ENCODE measurements around the gene ING5.

Gene ING5

DNA sequence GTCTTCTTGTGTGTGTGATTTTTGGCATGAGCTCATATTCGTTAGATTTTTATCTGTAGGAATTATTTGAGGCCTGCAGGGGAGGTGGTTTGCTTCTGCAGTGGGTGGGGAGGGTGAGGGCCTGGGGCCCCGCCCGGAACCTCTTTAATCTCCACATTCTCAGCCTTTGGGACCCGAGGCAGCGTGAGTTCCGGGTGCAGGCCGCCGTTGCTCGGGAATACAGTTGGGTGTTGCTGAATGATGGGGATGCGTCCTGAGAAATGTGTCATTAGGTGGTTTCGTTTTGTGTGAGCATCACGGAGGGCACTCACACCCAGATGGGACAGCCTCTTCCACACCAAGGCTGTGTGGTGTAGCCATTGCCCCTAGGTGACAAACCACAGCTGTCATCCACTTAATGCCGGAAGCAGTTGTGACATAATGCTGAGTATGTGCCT is 61.1 kb downstream of the ING5 start:
- FAIRE-seq, result no peak

DNA sequence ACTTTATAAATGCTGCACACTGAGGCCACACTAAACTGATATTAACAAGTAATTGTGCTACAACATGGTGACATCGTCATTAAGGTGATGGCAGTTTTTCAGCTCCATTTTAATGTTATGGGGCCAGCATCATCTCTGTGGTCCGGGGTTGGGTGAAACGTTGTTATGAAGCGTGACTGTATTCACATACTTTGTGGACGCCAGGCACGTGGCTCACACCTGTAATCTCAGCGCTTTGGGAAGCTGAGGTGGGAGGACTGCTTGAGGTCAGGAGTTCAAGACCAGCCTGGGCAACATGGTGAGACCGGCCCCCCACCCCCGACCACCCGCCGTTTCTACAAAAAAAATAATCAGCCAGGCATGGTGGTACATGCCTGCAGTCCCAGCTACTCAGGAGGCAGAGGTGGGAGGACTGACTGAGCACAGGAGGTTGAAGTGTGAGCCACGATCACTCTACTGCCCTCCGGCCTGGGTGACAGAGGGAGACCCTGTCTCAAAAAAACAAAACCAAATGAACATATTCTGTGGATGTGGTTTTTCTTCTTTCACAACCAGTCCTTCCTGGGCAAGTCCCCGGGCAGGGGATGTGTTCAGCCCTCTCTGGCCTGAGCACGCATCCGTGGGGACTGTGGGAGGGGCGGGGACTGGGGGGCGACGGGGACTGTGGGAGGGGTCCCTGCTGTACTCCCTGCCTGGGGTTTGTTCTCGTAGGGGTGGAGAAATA is 61.9 kb downstream of the ING5 start:
- no peak for FAIRE-seq

DNA sequence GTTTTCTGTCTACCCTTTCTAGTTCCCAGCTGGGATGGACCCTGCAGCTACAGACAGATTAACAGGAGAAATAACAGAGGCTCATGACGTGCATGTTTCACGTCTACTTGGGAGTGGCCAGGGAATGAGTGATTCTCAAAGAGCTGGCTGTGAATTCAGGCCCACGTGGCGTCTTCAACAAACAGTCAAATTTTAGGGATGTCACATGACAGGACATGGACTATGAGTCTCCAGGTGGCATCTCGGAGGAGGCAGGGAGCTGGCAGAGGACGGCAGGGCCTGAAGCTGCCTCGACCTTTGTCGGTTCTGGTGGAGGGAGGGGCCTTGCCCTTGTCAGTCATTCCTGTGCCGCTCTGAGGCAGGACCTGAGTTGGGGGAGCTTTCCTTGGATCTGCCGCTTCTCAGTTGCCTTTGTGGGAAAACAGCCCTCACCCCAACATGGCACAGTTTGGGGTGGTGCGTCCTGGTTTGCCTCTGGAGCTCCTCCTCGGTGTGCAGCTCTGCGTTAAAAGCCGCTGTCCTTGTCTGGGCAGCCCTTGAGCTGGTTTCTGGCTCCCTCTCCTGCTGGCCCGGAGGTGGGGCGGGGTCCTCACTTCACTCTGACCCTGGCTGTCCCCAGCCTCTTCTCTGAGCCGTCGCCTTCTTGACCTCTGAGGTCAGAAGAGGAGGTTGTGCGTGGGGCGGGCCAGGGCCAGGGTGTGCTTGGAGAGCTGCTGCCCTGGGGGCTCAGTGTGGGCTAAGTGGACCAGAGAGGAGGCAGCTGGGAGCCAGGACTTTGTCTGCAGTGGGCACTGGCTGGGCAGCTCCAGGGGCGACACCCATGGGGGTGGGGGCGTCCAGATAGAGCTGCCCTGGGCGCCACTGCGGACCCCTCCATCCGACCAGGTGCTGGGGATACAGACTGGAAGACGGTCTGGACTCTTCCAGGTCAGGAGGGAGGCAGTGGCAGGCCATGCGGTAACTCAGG is 62.7 kb downstream of the ING5 start:
- no peak for FAIRE-seq

DNA sequence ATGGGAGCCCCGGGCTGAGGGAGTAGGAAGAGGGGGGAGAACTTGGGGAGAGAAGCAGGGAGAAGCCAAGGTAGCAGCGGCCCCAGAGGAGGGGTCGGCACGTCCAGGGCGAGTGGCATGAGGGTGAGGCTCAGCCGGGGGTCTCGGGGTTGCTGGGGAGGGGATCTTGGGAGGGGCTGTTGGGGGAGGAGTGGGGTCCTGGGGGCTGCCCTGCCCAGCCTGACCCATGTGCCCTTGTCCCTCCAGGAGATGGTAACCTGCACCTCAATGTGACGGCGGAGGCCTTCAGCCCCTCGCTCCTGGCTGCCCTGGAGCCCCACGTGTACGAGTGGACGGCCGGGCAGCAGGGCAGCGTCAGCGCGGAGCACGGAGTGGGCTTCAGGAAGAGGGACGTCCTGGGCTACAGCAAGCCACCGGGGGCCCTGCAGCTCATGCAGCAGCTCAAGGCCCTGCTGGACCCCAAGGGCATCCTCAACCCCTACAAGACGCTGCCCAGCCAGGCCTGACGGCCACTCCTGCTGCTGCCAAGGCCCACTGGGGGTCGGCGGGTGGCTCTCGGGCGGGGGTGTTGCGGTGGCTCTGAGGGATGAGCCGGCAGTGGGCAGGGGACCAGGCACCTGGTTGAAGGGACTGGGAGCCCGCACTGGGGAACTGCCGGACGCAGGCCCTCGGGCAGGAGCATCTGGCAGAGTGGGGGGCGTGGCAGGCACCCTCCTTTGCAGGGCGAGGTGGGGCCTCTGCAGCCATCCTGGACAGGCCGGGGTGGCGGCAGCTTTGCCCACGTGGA is 65.8 kb downstream of the ING5 start:
- FAIRE-seq, result no peak

DNA sequence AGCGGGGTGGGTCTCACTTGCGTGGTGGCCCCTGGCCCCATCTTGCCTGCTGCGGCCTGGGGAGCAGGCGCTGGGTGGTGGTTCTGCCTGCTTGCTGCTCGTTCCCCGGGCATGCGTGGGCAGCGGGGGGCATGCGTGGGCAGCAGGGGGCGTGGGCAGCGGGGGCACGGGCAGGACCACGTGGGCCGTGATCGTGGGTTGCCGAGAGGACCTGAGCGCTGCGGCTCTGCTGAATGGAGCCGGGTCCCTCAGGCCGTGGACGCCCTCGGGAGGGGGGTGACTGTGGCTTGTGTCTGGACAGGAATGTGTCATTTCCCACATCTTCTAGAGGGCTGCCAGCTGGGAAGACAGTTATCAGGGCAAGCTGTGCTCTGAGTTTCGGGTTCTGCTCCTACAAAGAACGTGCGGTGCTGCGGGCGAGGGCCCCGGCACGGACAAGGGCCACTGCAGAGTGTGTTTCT is 66.4 kb downstream of the ING5 start:
- no peak for FAIRE-seq

DNA sequence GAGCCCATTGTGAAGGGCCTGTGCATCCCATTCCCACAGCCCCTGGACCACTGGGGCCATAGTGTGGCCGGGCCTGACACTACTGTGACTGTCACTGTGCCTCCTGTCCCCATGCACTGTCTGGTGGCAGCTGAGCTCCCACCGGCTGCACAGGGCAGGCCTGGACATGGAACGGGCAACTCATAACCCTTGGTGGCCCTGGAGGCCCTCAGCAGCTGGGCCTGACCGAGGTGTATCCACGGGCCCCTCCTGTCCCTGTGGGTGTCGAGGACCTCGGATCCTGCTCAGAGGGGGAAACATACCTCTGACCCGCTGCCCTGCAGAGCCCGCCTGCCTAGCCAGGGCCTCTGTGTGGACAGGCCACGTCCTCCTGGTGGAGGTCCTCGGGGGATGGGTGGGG is 67.0 kb downstream of the ING5 start:
- no peak for FAIRE-seq

DNA sequence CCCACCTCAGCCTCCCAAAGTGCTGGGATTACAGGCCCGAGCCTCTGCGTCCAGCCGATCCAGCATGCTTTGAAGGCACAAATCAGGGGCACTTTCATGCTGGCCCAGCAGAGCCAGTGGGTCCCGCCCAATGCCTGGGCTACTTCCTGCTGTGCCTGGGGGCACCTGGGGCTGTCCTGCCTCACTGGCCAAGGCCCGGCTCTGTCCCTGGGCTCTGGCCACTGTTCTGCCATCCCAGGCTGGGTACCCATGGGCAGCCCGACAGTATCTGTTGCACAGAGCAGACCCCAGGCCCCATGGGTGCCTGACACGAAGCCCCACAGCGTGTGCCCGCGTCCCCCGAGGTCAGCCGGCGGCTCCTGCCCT is 68.0 kb downstream of the ING5 start:
- FAIRE-seq, result no peak

DNA sequence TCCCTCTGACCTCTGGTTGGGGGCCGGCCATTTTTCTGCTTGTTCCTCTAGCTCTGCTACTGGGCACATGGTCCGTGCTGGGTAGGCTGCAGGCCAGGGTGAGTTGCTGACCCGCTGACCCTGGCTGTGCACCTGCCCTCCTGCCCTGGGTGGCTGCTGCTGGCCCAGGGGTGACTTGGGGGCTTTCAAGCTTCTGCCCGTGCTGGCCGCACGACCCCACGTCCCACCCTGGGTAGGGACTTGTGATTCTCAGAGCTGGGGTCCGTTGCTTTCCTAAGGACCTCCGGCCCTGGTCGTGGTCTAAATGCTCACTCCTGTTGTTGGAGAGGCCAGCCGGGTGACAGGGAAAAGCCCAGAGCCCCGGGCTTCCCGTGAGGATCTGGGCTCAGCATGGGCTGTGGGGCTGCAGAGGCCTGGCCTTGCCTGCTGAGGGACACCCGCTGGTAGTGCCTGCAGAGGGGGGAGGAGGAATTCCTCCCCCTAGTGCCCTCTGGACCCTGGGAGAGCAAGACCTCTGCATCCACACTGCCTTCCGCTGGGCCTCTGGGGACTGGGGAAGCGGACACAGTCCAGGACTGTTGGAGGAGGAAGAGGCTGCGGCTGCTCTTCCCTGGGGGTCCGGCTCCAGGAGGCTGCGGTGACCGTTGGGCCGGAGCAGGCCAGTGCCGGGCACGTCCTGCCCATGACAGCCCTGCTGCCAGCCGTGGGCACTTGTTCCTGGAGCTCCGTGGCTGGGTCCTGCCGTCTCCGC is 68.5 kb downstream of the ING5 start:
- no peak for FAIRE-seq

DNA sequence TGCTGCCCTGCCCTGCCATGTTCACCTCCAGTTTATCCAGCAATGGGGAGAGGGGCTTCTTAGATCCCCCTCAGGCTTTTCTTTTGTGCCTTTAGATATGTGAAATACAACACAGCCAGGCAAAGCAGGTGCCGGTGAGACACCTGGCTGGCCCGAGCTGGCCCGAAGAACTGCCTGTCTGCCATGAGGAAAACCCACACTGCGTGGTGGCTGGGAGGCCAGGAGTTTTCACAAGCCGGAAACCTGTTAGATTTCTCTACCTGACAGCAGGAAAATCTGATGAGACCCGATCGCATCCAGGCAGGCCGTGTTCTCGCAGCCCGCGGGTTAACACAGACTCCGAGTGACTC is 69.1 kb downstream of the ING5 start:
- no peak for FAIRE-seq

DNA sequence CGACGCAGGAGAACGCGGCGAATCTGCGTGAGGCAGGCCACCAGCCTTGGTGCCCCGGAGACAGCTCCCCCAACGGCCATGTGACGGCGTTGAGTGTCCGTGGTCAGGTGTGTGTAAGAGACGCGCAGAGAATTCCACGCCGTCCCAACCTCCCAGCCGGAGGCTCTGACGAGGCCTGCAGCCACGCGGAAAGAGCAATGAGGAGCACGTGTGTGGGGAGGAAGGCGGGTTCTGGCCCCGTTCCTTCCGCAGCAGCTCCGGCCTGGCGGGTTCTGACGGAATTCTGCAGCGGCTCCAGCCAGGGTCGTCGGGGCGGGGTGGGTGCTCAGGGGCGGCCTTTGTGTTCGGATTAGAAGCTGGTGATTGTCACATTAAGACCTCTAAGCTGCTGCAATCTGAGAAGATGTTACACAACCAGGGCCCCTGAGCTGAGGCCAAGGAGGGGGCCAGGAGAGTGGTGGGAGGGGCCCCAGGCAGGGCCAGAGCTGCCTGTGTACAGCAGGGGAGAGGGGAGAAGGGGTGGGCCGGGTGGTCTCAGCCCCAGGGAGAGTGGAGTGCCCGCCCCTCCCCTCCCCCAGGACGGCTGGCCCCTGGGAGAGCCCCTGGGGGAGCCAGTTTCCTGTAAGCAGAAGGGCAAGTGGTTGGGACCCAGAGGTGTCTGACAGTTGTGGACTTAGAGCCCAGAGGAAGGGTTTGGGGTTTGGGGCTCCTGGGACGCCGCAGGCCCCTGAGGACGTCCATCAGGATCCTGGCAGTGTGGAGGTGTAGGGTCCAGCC is 69.6 kb downstream of the ING5 start:
- FAIRE-seq, result no peak

DNA sequence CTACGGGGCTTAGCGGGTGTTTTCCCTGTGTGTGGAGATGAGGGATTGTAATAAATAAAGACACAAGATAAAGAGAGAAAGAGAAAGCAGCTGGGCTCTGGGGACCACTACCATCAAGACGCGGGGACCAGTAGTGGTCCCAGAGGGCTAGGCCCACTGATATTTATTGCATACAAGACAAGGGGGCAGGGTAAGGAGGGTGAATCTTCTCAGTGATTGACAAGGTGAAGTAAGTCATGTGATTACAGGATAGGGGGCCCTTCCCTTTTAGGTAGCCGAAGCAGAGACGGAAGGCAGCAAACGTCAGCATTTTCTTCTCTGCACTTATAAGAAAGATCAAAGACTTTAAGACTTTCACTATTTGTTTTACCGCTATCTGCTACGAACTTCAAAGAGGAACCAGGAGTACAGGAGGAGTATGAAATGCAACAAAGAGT is 70.2 kb downstream of the ING5 start:
- FAIRE-seq, result no peak

DNA sequence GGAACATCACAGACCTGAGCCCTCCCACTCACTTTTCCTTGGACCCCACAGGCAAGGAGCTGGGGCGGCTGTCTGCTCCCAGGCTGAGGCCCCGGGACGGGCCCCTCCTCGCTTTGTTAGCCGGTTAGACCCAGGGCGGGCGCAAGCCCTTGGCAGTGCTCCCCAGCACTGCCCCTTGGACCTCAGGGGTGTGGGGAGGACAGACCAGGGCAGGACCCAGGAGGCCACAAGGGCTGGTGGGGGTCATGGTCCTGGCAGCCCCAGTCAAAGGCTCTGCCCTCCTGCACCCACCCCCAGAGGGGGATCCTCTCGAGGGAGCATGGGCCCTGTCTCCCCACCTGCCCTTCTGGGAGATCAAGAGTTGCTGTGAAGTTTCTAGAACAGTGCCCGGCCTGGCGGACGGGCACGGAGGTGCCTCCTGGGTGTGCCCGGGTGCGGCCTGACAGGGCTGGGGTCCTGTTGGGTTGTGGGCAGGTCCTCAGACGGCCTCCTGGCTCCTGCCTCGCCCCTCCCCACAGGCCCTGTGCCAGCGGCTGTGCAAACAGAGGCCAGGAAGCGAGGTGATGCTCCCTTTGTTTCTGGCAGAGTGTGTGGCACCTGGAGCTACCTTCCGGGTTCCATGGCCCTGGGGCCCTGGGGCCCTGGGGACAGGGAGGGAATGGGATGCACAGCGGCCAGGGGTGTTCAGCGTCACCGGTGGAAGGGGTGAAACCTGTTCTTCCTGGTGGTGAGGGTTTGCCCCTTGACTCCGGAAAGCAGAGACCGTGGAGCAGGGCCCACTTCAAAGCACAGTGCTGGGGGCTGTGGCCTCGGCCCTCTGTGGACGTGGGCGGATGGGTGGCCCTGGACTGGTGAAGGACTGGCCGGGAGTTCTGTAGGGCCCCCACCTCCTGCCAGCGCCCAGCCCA is 71.9 kb downstream of the ING5 start:
- no peak for FAIRE-seq

DNA sequence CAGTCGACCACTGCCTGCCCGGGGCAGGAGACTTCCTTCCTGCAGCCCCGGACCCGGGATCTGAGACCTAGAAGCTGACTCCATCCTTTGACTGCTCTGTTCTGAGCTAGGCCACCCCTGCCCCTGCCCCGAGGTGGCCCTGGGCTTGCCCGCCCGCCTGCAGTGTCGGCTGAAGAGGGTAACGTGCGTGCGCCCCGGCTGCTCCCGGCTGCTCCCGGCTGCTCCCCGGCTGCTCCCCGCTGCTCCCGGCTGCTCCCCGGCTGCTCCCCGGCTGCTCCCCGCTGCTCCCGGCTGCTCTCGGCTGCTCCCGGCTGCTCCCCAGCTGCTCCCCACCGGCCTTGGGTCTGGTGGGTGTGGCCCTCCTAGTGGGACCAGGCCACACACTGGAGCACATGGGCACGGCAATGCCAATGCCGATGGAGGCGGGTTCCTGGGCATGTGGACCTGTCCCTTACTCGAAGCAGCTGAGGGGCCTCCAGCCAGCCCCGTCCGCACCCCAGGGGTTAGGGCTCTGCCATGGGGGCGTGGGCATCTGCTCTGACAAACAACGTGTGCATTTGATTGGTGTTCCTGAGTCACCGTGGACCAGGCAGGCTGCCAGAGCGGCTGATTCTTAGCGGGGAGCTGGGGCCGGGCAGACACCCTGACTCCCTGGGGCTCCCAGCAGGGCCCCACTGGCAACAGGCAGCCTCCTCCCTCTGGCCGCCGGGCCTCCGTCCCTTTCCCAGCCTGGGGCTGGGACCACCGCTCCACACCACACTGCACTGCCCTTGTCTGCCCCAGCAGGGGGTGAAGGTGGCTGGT is 72.8 kb downstream of the ING5 start:
- no peak for FAIRE-seq

DNA sequence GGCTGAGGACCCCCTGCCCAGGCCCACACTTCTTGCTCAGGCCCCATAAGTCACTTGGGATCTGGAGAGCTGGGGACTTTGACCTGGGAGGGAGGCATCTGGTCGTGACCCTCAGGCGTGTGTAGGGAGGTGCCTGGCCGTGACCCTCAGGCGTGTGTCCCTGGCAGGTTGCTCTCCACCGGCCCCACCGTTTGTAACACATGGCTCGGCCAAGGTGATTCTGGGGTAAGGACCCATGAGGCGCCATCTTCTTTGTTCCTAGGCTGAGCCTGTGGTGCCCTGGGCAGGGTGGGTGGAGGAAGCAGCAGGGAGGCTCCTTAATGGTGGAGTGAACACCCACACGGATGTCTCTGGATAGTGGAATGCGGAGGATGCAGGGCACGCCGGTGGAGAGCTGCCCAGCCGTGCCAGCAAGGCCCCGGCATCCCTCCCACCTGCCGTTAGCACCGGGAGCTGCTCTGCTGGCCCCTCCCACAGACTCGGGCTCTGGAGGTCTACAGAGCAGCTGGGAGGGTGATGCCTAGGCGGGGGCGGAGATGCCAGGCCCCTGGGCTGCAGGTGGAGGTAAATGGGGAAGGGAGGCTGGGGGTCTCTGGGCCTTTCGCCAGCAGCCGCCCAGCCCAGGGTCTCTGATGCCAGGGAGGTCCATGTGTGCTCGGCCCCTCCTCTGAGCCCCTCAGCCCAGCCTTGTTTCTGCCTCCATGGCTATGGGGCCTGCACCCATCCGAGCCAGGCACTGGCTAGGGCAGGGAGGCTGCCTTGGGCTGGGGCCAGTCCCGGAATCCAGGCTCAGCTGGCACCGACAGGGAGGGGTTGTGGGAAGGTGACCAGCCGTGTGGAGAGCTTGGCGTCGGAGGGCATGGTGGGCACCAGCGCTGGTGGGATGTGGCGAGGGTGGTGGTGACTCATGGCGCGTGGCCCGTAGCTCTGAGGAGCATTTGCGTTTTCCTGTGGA is 73.7 kb downstream of the ING5 start:
- FAIRE-seq, result no peak

DNA sequence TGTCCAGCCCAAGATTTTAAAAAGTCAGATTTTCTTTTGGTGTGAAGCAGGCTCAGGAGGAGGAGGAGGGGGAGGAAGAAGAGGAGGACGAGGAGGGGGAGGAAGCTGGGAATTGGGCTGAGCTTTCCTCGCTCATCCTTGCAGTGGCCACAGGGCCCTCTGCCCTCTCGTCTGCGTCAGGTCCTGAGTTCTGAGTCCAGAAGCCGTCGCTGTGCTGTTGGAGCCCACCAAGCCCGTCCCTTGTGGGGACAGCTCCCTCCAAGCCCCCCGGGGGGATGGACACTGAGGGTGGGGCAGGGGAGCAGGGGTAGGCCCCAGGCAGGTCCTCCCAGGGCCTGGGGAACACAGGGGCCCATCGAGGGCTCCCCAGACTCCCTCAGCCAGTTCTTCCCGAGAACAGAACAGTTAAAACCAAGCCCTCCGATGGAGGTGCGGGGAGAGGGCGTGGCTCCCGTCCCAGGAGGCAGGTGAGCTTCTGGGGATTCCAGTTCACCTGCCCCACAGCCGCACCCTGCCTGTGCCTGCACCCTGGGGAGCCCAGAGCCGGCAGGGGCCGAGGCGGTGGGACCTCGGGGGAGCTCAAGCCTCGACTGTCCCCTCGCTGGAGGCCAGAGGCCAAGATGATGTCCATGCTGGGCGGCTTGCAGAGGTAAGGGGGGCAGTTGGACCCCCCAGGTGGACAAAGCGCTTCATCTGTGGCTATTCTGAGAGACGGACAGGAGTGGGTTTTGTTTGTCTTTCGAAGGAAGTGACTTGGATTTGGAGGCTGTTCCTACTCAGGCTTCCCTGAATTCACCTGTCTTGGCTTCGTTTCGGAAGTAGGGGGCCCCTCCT is 74.7 kb downstream of the ING5 start, which contains the start of gene GAL3ST2:
GAL3ST2 (plus strand) TSS at position 487 of the 834 bp plus-strand sequence; CDS start at position 621, 134 bp downstream.
- FAIRE-seq, result no peak

DNA sequence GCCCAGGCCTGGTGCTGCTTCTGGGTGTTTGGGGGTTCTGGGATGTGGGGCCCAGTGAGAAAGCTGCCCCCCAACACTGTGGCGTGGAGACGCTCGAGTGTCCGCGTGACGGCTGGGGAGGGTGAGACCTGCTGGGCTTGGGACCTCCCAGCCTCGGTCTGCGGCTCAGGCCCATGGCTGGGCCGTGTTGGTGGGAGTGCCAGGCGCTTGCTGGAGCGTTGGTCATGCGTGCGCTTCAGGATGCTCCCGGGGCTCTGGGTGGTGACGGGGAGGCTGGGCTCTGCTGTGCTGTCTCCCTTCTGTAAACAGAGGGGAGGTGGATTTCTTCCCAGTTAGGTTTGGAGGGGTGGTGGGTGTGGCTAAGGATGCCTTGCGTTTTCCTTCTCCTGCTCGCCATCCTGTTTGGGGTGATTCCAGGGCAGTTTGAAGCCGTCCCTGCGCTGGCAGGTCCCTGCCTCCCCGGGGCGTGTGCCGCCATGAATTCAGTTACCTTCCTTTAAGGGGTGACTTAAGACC is 75.4 kb downstream of the ING5 start:
- no peak for FAIRE-seq

All from endometrium (tissue), 2 donors.